CD4-positive, CD25-positive, alpha-beta regulatory T cell (primary cell): Measurements from ENCODE around the gene CHRNA1. TPM values are rescaled to one million over a fixed set of nuclear protein-coding genes. Genes with fewer than 3 reads are reported as not detected.

Experiments used
- ATAC-seq, 2 donors: fragments of 150-1000 bp; cut with Tn5 transposase; one replicate each; pipeline ENCODE4 v1.10.0; 2021; ENCODE audit warnings: low read depth in 2 of 2, moderate number of reproducible peaks in 2 of 2, moderate library complexity in 1 of 2
- DNase-seq, 3 donors: peaks; one replicate each; pipeline versions ENCODE4 v3.0.0 to v3.0.0-alpha.2; 2012 to 2022; ENCODE audit warnings: mixed read lengths in 1 of 3
- H3K27ac ChIP-seq: one replicate; pipeline ENCODE4 v1.7.0; 2013; ENCODE audit warnings: mild to moderate bottlenecking, low read length; ENCODE audit not compliant: insufficient read depth, poor library complexity, severe bottlenecking
- H3K27me3 ChIP-seq: one replicate; pipeline ENCODE4 v1.7.0; 2013; ENCODE audit warnings: low read length; ENCODE audit not compliant: control insufficient read depth, insufficient read depth
- H3K36me3 ChIP-seq: one replicate; pipeline ENCODE4 v1.7.0; 2013; ENCODE audit warnings: mild to moderate bottlenecking, low read length, moderate library complexity; ENCODE audit not compliant: control insufficient read depth, insufficient read depth
- H3K4me1 ChIP-seq: 2 replicates; pipeline ENCODE4 v1.7.0; 2013; ENCODE audit warnings: mild to moderate bottlenecking, low read length; ENCODE audit not compliant: insufficient read depth, control insufficient read depth, poor library complexity, severe bottlenecking
- H3K4me3 ChIP-seq: one replicate; pipeline ENCODE4 v1.7.0; 2013; ENCODE audit warnings: low read depth, mild to moderate bottlenecking, low read length, moderate library complexity
- H3K9me3 ChIP-seq, 2 experiments: 1 replicate in 1 of 2; 2 replicates in 1 of 2; pipeline ENCODE4 v1.7.0; 2013; ENCODE audit warnings: low read length in 2 of 2, mild to moderate bottlenecking in 1 of 2, moderate library complexity in 1 of 2; ENCODE audit not compliant: control insufficient read depth in 2 of 2
- H3K27ac Mint-ChIP-seq, 3 donors: one replicate each; pipeline ENCODE4 v1.8.0; 2020 to 2022; ENCODE audit warnings: mild to moderate bottlenecking in 3 of 3, mixed read lengths in 3 of 3, moderate library complexity in 2 of 3
- H3K27me3 Mint-ChIP-seq: one replicate; pipeline ENCODE4 v1.8.0; 2022; ENCODE audit warnings: mild to moderate bottlenecking, mixed read lengths
- H3K36me3 Mint-ChIP-seq: one replicate; pipeline ENCODE4 v1.8.0; 2020; ENCODE audit warnings: mixed read lengths
- H3K4me1 Mint-ChIP-seq, 4 donors: one replicate each; pipeline ENCODE4 v1.8.0; 2020 to 2022; ENCODE audit warnings: mixed read lengths in 4 of 4, mild to moderate bottlenecking in 1 of 4
- H3K4me3 Mint-ChIP-seq, 4 donors: one replicate each; pipeline ENCODE4 v1.8.0; 2020 to 2022; ENCODE audit warnings: mild to moderate bottlenecking in 4 of 4, mixed read lengths in 4 of 4, moderate library complexity in 3 of 4
- H3K9me3 Mint-ChIP-seq, 7 donors: one replicate each; pipeline ENCODE4 v1.8.0; 2020 to 2022; ENCODE audit warnings: mixed read lengths in 7 of 7, mild to moderate bottlenecking in 3 of 7, moderate library complexity in 2 of 7
- polyA plus RNA-seq, 4 donors: library from polyadenylated mRNA; unstranded; fragments of 300-500 nt; fragmentation: Illumina TruSeq; gene quantifications; one replicate each; pipeline ENCODE4 v1.2.3, GENCODE V29; 2021
- total RNA-seq: library from RNA; stranded (reverse); gene quantifications from one replicate; pipeline ENCODE4 v1.2.3, GENCODE V29; 2022

Gene CHRNA1
- total and polyA plus RNA-seq, 5 donors from 2014 or later = 0.25 to 0.68 (median 0.48) TPM; not detected in 1

- no peaks in the 10 kb centered on the region for H3K36me3 ChIP-seq
- no peak overlapping the region for H3K27ac Mint-ChIP-seq
- H3K4me3 Mint-ChIP-seq = no peak overlapping the region
These were observed 38.1 kb downstream of the CHRNA1 start for GRCh38 chr2:174726212-174726611.

GRCh38 chr2:174722942-174723592 is 41.2 kb downstream of the CHRNA1 start:
- peaks cover 5% of the 10 kb centered on the region for H3K4me1 ChIP-seq
- no peaks in the 10 kb centered on the region for H3K36me3 Mint-ChIP-seq
- no peak for ATAC-seq
- H3K4me1 Mint-ChIP-seq = peaks cover 0 to 17% (median 7%) of the 10 kb centered on the region in 4 donors
- no peak for DNase-seq
- peaks cover 16% of the 10 kb centered on the region for H3K27me3 Mint-ChIP-seq
- no peaks in the 10 kb centered on the region for H3K9me3 ChIP-seq
- no peaks in the 10 kb centered on the region for H3K27me3 ChIP-seq
- no peak overlapping the region for H3K4me3 Mint-ChIP-seq
- no peak overlapping the region for H3K27ac ChIP-seq
- no peak overlapping the region for H3K27ac Mint-ChIP-seq
- no peaks in the 10 kb centered on the region for H3K36me3 ChIP-seq
- peaks cover 0 to 2% (median 0%) of the 10 kb centered on the region in 7 donors for H3K9me3 Mint-ChIP-seq
- H3K4me3 ChIP-seq = no peak overlapping the region

More at GRCh38 chr2:174726212-174726611, 38.1 kb downstream of the CHRNA1 start:
- ATAC-seq = no peak
- Histone ChIP-seq H3K9me3 (no peaks in the 10 kb centered on the region), H3K4me1 (peaks cover 11% of the 10 kb centered on the region), H3K27ac (no peak overlapping the region), H3K27me3 (peaks cover 5% of the 10 kb centered on the region), H3K4me3 (no peak overlapping the region)
- peaks cover 0 to 21% (median 8%) of the 10 kb centered on the region in 4 donors for H3K4me1 Mint-ChIP-seq
- peaks cover 35% of the 10 kb centered on the region for H3K27me3 Mint-ChIP-seq
- H3K36me3 Mint-ChIP-seq = no peaks in the 10 kb centered on the region
- H3K9me3 Mint-ChIP-seq = peaks cover 0 to 2% (median 0%) of the 10 kb centered on the region in 7 donors
- no peak for DNase-seq

- peak overlapping the region in 1 of 3 donors; percentile 65 for H3K27ac Mint-ChIP-seq
- no peaks in the 10 kb centered on the region for H3K36me3 ChIP-seq
- H3K4me1 Mint-ChIP-seq = peaks cover 5 to 33% (median 22%) of the 10 kb centered on the region in 4 donors
- DNase-seq = no peak
- H3K9me3 ChIP-seq = no peaks in the 10 kb centered on the region
- H3K27ac ChIP-seq = no peak overlapping the region
- peaks cover 23% of the 10 kb centered on the region for H3K4me1 ChIP-seq
- no peaks in the 10 kb centered on the region for H3K36me3 Mint-ChIP-seq
- H3K27me3 Mint-ChIP-seq = peaks cover 5% of the 10 kb centered on the region
- H3K27me3 ChIP-seq = no peaks in the 10 kb centered on the region
- no peak for ATAC-seq
- H3K4me3 Mint-ChIP-seq = peak overlapping the region in 1 of 4 donors; percentile 26
- H3K9me3 Mint-ChIP-seq = peaks cover 0 to 3% (median 0%) of the 10 kb centered on the region in 7 donors
- H3K4me3 ChIP-seq = no peak overlapping the region
These were observed 45.3 kb downstream of the CHRNA1 start for GRCh38 chr2:174719016-174719415.

- Mint-ChIP-seq H3K4me1 (peaks cover 5 to 33% (median 22%) of the 10 kb centered on the region in 4 donors), H3K9me3 (peaks cover 0 to 3% (median 0%) of the 10 kb centered on the region in 7 donors), H3K36me3 (no peaks in the 10 kb centered on the region), H3K27ac (no peak overlapping the region), H3K27me3 (peaks cover 5% of the 10 kb centered on the region), H3K4me3 (peak overlapping the region in 1 of 4 donors; percentile 19)
- ATAC-seq (no peak), DNase-seq (no peak)
- no peak overlapping the region for H3K27ac ChIP-seq
- H3K4me1 ChIP-seq = peaks cover 23% of the 10 kb centered on the region
- H3K36me3 ChIP-seq = no peaks in the 10 kb centered on the region
- no peaks in the 10 kb centered on the region for H3K9me3 ChIP-seq
- no peaks in the 10 kb centered on the region for H3K27me3 ChIP-seq
- no peak overlapping the region for H3K4me3 ChIP-seq
These were observed 45.7 kb downstream of the CHRNA1 start for GRCh38 chr2:174718591-174718990.

GRCh38 chr2:174717916-174718315 is 46.4 kb downstream of the CHRNA1 start:
- Histone ChIP-seq H3K27me3 (no peaks in the 10 kb centered on the region), H3K4me1 (peaks cover 23% of the 10 kb centered on the region), H3K4me3 (no peak overlapping the region), H3K36me3 (no peaks in the 10 kb centered on the region), H3K9me3 (no peaks in the 10 kb centered on the region), H3K27ac (no peak overlapping the region)
- ATAC-seq = no peak
- peaks cover 5% of the 10 kb centered on the region for H3K27me3 Mint-ChIP-seq
- peak overlapping the region in 2 of 4 donors; percentile 10 to 72 for H3K4me3 Mint-ChIP-seq
- no peaks in the 10 kb centered on the region for H3K36me3 Mint-ChIP-seq
- H3K4me1 Mint-ChIP-seq = peaks cover 5 to 33% (median 22%) of the 10 kb centered on the region in 4 donors
- H3K9me3 Mint-ChIP-seq = peaks cover 0 to 3% (median 0%) of the 10 kb centered on the region in 7 donors
- no peak for DNase-seq
- peak overlapping the region in 1 of 3 donors; percentile 2 for H3K27ac Mint-ChIP-seq

- Histone ChIP-seq H3K36me3 (no peaks in the 10 kb centered on the region), H3K4me1 (peaks cover 23% of the 10 kb centered on the region), H3K4me3 (peak overlapping the region; percentile 51), H3K9me3 (no peaks in the 10 kb centered on the region), H3K27ac (no peak overlapping the region), H3K27me3 (no peaks in the 10 kb centered on the region)
- peaks cover 0 to 3% (median 0%) of the 10 kb centered on the region in 7 donors for H3K9me3 Mint-ChIP-seq
- H3K27ac Mint-ChIP-seq = peak overlapping the region; percentile 2 to 87 (median 85)
- no peaks in the 10 kb centered on the region for H3K36me3 Mint-ChIP-seq
- H3K27me3 Mint-ChIP-seq = peaks cover 5% of the 10 kb centered on the region
- DNase-seq (peak in 2 of 3 donors; percentile 55 to 71), ATAC-seq (peak; percentile 66 to 75)
- peaks cover 5 to 33% (median 22%) of the 10 kb centered on the region in 4 donors for H3K4me1 Mint-ChIP-seq
- H3K4me3 Mint-ChIP-seq = peak overlapping the region in 3 of 4 donors; percentile 10 to 76 (median 72)
These were observed 47.0 kb downstream of the CHRNA1 start for GRCh38 chr2:174717273-174717672.

- peaks cover 5 to 33% (median 22%) of the 10 kb centered on the region in 4 donors for H3K4me1 Mint-ChIP-seq
- peak overlapping the region in 2 of 3 donors; percentile 2 to 63 for H3K27ac Mint-ChIP-seq
- Histone ChIP-seq H3K36me3 (no peaks in the 10 kb centered on the region), H3K9me3 (no peaks in the 10 kb centered on the region), H3K27me3 (no peaks in the 10 kb centered on the region), H3K27ac (no peak overlapping the region), H3K4me1 (peaks cover 23% of the 10 kb centered on the region), H3K4me3 (peak overlapping the region; percentile 51)
- ATAC-seq (peak; percentile 69), DNase-seq (peak in 1 of 3 donors; percentile 57)
- H3K27me3 Mint-ChIP-seq = peaks cover 5% of the 10 kb centered on the region
- no peaks in the 10 kb centered on the region for H3K36me3 Mint-ChIP-seq
- H3K4me3 Mint-ChIP-seq = peak overlapping the region; percentile 17 to 76 (median 62)
- H3K9me3 Mint-ChIP-seq = peaks cover 0 to 3% (median 0%) of the 10 kb centered on the region in 7 donors
These were observed 47.5 kb downstream of the CHRNA1 start for GRCh38 chr2:174716785-174717184.
